Esophagus squamous epithelium (tissue), 5 donors: ENCODE results near the gene XRCC4. TPM values are rescaled to one million over a fixed set of nuclear protein-coding genes. Genes with fewer than 3 reads are reported as not detected.

Experiments
- DNase-seq: peaks from one replicate; lab custom pipeline; 2025; lab: John Stamatoyannopoulos, UW
- H3K27ac ChIP-seq, 4 donors: fragments of 200-600 bp; sonication (generic); one replicate each; pipeline ENCODE4 v1.5.1; 2016 to 2019; ENCODE audit warnings: mild to moderate bottlenecking in 1 of 4
- H3K27me3 ChIP-seq, 4 donors: fragments of 200-600 bp; sonication (generic); 1 replicate in 3 of 4; 2 replicates in 1 of 4; pipeline versions ENCODE4 v1.5.1 to v1.6.0; 2017 to 2021; ENCODE audit warnings: antibody characterized with exemption in 1 of 4
- H3K36me3 ChIP-seq, 3 donors: fragments of 200-600 bp; sonication (generic); one replicate each; pipeline ENCODE4 v1.5.1; 2016 to 2019
- H3K4me1 ChIP-seq, 3 donors: fragments of 200-600 bp; sonication (generic); one replicate each; pipeline ENCODE4 v1.5.1; 2017 to 2019
- H3K4me3 ChIP-seq, 4 donors: fragments of 200-600 bp; sonication (generic); 1 replicate in 3 of 4; 2 replicates in 1 of 4; pipeline ENCODE4 v1.5.1; 2016 to 2019; ENCODE audit warnings: mild to moderate bottlenecking in 2 of 4, moderate library complexity in 1 of 4
- H3K9me3 ChIP-seq, 3 donors: fragments of 200-600 bp; sonication (generic); one replicate each; pipeline ENCODE4 v1.5.1; 2016 to 2019
- POLR2A ChIP-seq, 4 donors: fragments of 450-650 bp; IDR thresholded peaks; one replicate each; pipeline ENCODE4 v1.6.1; 2017; ENCODE audit warnings: antibody characterized with exemption in 4 of 4, mild to moderate bottlenecking in 4 of 4, moderate library complexity in 3 of 4
- WGBS, 2 donors: methylation state at CpG; one replicate each; pipeline ENCODE4 v1.1.5; 2018; 5-methylcytosine and 5-hydroxymethylcytosine counted together
- intact Hi-C: fragments of 100-400 bp; cut with DNase I; formaldehyde crosslinking; loops from one replicate; pipeline ENCODE4 v1.15.0; 2022
- total RNA-seq, 4 donors: library from RNA; depleted of rRNA; stranded (reverse); fragments of >200 nt; gene quantifications; one replicate each; pipeline ENCODE4 v1.1.0, GENCODE V29; 2016
- TF ChIP-seq, protein P1 (sequence below), 6 experiments: fragments of 450-650 bp in 4 of 6; fragments of 200-600 bp in 2 of 6; sonication (generic) in 2 of 6; IDR thresholded peaks; one replicate each; pipeline ENCODE4 v1.5.1; 2016 to 2019; ENCODE audit warnings: antibody characterized with exemption in 6 of 6, mild to moderate bottlenecking in 4 of 6, moderate library complexity in 4 of 6
- donor health status: DM: yes; HTN: yes; CAD: no.

Gene XRCC4
- total RNA-seq, 4 donors from 2014 or later = 2.9 to 10.3 (median 7.4) TPM

DNA sequence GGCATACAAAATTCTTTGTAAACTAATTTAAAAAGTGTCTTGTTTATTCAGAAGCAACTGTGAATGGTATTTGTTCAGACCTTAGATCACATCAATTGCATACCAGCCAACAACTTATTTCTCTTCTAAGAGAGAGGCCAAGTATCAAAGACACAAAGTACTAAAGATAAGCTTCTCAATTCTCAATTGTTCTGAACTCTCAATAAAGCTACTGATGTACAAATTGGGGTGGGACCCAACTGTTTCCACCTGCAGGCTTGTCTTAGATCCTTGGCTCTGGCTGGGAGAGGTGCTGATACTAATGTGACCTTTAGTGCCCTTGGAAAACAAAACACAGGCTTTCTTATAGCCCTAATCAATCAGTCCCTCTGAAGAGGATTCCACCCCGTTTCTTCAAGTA lies 22.1 kb downstream of the XRCC4 start:
- no peak for DNase-seq
- Histone ChIP-seq H3K4me1 (no peaks in the 10 kb centered on the region), H3K27ac (no peak overlapping the region), H3K9me3 (no peaks in the 10 kb centered on the region), H3K36me3 (no peaks in the 10 kb centered on the region), H3K4me3 (no peak overlapping the region), H3K27me3 (no peaks in the 10 kb centered on the region)
- TF ChIP-seq, protein P1, sequence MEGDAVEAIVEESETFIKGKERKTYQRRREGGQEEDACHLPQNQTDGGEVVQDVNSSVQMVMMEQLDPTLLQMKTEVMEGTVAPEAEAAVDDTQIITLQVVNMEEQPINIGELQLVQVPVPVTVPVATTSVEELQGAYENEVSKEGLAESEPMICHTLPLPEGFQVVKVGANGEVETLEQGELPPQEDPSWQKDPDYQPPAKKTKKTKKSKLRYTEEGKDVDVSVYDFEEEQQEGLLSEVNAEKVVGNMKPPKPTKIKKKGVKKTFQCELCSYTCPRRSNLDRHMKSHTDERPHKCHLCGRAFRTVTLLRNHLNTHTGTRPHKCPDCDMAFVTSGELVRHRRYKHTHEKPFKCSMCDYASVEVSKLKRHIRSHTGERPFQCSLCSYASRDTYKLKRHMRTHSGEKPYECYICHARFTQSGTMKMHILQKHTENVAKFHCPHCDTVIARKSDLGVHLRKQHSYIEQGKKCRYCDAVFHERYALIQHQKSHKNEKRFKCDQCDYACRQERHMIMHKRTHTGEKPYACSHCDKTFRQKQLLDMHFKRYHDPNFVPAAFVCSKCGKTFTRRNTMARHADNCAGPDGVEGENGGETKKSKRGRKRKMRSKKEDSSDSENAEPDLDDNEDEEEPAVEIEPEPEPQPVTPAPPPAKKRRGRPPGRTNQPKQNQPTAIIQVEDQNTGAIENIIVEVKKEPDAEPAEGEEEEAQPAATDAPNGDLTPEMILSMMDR (IDR thresholded peaks at IDR 0.05) = no peak
- TF ChIP-seq POLR2A (IDR thresholded peaks at IDR 0.05) = no peak
- WGBS, 2 donors = 78 to 79% methylated on average over 1 of the region's 1 CpG
- intact Hi-C loops = no loop called here

- no peaks in the 10 kb centered on the region for H3K9me3 ChIP-seq
- intact Hi-C loops = no loop called here
- no peaks in the 10 kb centered on the region for H3K4me1 ChIP-seq
- no peak overlapping the region for H3K27ac ChIP-seq
- no peak for TF ChIP-seq POLR2A (IDR thresholded peaks at IDR 0.05)
- TF ChIP-seq, protein P1 (IDR thresholded peaks at IDR 0.05) = no peak
- 64 to 69% methylated on average over 1 of the region's 1 CpG for WGBS, 2 donors
- H3K27me3 ChIP-seq = no peaks in the 10 kb centered on the region
- DNase-seq = no peak
- H3K36me3 ChIP-seq = no peaks in the 10 kb centered on the region
- no peak overlapping the region for H3K4me3 ChIP-seq
These were observed 24.2 kb downstream of the XRCC4 start for GRCh38 chr5:83101514-83101913.

DNA sequence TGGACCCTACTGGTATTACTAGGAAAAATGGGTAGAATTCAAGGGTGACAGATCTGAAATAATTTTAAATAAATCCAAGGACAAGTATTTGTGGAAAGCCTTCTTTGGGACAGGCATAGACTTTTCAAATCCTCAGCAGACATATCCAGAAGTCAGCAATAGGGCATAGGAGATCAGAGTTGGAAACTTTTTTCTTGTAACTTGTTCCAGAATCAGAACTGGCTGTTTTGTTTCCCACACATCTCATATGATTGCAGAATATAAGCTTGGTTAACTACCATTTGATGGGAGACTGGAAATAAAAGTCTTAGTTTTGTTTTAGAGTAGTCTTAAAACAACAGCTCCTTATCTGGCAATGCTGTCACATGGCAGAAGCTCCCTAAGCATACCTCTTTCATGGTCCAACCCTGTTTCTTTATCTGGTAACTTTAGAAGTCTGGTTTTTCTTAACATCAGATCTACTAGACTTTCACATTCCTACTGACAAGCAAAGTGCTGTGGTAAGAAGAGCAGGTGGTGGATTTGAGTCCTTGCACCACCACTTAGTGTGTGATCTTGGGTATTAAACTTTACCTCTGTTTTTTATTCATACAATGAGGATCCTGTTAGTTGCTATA lies 25.1 kb downstream of the XRCC4 start:
- H3K27me3 ChIP-seq = no peaks in the 10 kb centered on the region
- TF ChIP-seq, protein P1 (IDR thresholded peaks at IDR 0.05) = no peak
- TF ChIP-seq POLR2A (IDR thresholded peaks at IDR 0.05) = no peak
- intact Hi-C loops = no loop called here
- DNase-seq = no peak
- H3K36me3 ChIP-seq = no peaks in the 10 kb centered on the region
- no peaks in the 10 kb centered on the region for H3K4me1 ChIP-seq
- no peak overlapping the region for H3K27ac ChIP-seq
- H3K9me3 ChIP-seq = no peaks in the 10 kb centered on the region
- no peak overlapping the region for H3K4me3 ChIP-seq

DNA sequence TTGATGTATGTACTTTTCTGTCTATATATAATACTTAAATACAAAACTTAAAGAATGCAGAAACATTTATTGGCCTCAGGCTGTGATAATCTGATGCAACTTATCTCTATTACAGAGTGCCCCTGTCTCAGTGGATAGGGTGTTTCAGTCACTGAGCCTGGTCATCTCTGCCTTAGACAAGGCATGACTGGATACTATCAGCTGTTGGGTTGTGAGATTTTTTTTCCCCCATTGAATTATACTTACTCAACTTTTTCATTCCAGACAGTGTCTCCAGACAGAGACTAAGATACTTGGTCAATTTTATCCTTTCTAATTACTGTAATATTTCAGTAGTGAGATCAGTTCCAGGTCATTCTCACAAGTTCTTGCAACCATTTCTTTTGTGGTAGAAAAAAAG lies 26.7 kb downstream of the XRCC4 start:
- DNase-seq = no peak
- H3K27ac ChIP-seq = no peak overlapping the region
- no peaks in the 10 kb centered on the region for H3K27me3 ChIP-seq
- H3K4me3 ChIP-seq = no peak overlapping the region
- TF ChIP-seq, protein P1 (IDR thresholded peaks at IDR 0.05) = no peak
- no peak for TF ChIP-seq POLR2A (IDR thresholded peaks at IDR 0.05)
- no peaks in the 10 kb centered on the region for H3K4me1 ChIP-seq
- H3K36me3 ChIP-seq = no peaks in the 10 kb centered on the region
- intact Hi-C loops = no loop called here
- no peaks in the 10 kb centered on the region for H3K9me3 ChIP-seq

DNA sequence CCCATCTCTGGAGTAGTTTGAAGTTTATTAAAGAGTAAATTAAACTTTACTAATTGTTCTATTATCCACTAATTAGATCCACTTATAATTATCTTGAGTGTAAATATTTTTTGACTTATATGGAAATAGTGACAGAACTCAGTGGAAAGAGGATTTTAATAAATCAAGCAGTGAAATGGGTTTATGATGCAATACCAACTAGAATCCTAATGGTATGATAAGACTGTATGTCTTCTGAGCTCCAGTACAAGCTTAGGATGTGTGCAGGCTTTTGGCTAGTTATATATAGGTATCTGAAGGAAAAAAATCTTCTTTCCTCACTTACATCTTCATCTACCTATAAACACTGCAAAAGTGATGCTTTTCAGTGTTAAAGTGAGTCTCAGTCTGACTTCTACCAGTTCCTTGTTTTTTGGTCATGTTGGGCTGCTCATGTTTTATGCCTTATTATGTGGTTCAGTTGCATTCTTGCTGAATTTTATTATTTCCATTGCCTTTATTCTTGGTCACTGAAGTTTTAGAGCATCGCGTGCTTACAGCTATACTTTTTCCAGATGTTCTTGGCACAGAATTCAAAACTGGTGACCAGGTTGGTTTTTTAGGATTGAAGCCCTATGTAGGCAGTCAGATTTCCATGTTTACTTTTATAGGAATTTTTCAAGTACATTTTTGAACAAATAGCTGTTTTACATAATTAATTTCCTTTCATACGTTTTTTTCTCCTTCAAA lies 30.5 kb downstream of the XRCC4 start:
- WGBS, 2 donors = 91 to 94% methylated on average over 3 of the region's 3 CpGs
- intact Hi-C loops = no loop called here
- TF ChIP-seq POLR2A (IDR thresholded peaks at IDR 0.05) = no peak
- TF ChIP-seq, protein P1 (IDR thresholded peaks at IDR 0.05) = no peak

More for the DNA sequence above, 30.5 kb downstream of the XRCC4 start:
- H3K27ac ChIP-seq = no peak overlapping the region
- H3K27me3 ChIP-seq = no peaks in the 10 kb centered on the region
- H3K4me3 ChIP-seq = no peak overlapping the region
- no peaks in the 10 kb centered on the region for H3K4me1 ChIP-seq
- no peak for DNase-seq
- H3K36me3 ChIP-seq = peaks cover 0 to 5% (median 0%) of the 10 kb centered on the region in 3 donors
- H3K9me3 ChIP-seq = no peaks in the 10 kb centered on the region
